ENCODE data around the gene HTRA3.

The HTRA3 gene

DNA sequence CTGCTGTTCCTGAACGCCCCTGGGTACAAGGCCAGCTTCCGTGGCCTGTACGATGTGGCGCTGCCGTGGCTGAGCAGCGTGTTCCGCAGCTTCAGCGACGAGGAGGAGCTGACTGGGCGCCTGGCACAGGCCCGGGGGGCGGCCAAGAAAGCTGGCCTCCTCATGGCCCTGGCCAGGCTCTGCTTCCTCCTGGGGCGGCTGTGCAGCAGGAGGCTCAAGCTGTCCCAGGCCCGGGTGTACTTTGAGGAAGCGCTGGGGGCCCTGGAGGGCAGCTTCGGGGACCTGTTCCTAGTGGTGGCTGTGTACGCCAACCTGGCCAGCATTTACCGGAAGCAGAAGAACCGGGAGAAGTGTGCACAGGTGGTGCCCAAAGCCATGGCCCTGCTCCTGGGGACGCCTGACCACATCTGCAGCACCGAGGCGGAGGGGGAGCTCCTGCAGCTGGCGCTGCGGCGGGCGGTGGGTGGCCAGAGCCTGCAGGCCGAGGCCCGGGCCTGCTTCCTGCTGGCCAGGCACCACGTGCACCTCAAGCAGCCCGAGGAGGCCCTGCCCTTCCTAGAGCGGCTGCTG, 42.3 kb upstream of the HTRA3 start:
- no peaks in the 10 kb centered on the region for H3K27me3 ChIP-seq (replicated peaks; ENCODE audit: control insufficient read depth, insufficient read depth, low read length, poor library complexity, severe bottlenecking)
- no peaks in the 10 kb centered on the region for H3K9me3 ChIP-seq (ENCODE audit: control insufficient read depth, low read length)
- no peak for DNase-seq
- peaks cover 31% of the 10 kb centered on the region for H3K4me1 ChIP-seq (ENCODE audit: control insufficient read depth, insufficient read depth, low read length, poor library complexity, severe bottlenecking)
- peaks cover 36% of the 10 kb centered on the region for H3K36me3 ChIP-seq (ENCODE audit: control insufficient read depth, insufficient read depth, low read length)
- H3K4me3 ChIP-seq (ENCODE audit: insufficient read depth, low read depth, low read length, poor library complexity, severe bottlenecking): no peak overlapping the region
- H3K27ac ChIP-seq (ENCODE audit: insufficient read depth, low read length, poor library complexity, severe bottlenecking): no peak overlapping the region

DNA sequence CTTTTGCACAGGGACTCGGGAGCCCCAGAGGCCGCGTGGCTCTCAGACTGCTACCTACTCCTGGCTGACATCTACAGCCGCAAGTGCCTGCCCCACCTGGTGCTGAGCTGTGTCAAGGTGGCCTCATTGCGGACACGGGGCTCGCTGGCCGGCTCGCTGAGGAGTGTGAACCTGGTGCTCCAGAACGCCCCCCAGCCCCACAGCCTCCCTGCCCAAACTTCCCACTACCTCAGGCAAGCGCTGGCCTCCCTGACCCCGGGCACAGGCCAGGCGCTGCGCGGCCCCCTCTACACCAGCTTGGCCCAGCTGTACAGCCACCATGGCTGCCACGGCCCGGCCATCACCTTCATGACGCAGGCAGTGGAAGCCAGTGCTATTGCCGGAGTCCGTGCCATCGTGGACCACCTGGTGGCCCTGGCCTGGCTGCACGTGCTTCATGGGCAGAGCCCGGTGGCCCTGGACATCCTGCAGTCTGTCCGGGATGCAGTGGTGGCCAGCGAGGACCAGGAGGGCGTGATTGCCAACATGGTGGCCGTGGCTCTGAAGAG, 41.7 kb upstream of the HTRA3 start:
- peaks cover 31% of the 10 kb centered on the region for H3K4me1 ChIP-seq (ENCODE audit: control insufficient read depth, insufficient read depth, low read length, poor library complexity, severe bottlenecking)

DNA sequence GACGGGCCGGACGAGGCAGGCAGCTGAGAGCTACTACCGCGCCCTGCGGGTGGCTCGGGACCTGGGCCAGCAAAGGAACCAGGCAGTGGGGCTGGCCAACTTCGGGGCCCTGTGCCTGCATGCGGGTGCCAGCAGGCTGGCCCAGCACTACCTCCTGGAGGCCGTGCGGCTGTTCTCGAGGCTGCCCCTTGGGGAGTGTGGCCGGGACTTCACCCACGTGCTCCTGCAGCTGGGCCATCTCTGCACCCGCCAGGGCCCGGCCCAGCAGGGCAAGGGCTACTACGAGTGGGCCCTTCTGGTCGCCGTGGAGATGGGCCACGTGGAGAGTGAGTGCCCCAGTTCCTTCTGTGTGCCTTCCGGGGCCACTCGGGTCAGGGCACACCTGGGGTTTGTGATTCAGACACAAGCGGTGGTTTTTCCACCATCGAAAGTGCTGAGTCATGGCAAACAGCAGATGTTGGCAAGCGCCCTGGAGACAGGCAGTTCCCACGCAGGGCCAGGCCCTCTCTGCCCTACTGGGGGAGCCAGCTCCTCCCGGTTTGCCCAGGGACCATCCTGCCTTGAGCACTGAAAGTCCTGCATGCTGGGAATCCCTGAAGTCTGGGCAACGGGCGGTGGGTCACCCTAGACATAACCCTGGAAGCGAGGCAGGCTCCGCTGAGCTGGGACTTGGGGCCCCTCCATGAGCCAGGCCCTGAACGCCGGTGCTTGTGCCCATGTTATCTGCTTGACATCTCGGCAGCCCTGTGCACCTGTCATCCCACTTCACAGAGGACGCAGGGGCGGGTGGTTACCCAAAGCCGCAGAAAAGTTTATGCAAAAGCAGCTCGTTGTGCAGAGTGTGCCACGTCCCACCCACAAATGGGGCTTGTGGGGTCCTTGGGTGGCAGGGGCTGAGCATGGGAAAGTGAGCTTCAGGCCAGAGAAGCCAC, 41.0 kb upstream of the HTRA3 start:
- DNase-seq: peak; percentile 45 to 67 (median 59)
- H3K27ac ChIP-seq (ENCODE audit: insufficient read depth, low read length, poor library complexity, severe bottlenecking): peak overlapping the region; percentile 70
- H3K27me3 ChIP-seq (replicated peaks; ENCODE audit: control insufficient read depth, insufficient read depth, low read length, poor library complexity, severe bottlenecking): no peaks in the 10 kb centered on the region
- peak overlapping the region; percentile 5 for H3K4me3 ChIP-seq (ENCODE audit: insufficient read depth, low read depth, low read length, poor library complexity, severe bottlenecking)
- peaks cover 39% of the 10 kb centered on the region for H3K36me3 ChIP-seq (ENCODE audit: control insufficient read depth, insufficient read depth, low read length)
- H3K4me1 ChIP-seq (ENCODE audit: control insufficient read depth, insufficient read depth, low read length, poor library complexity, severe bottlenecking): peaks cover 31% of the 10 kb centered on the region
- H3K9me3 ChIP-seq (ENCODE audit: control insufficient read depth, low read length): no peaks in the 10 kb centered on the region

More for the DNA sequence above, 41.7 kb upstream of the HTRA3 start:
- Histone ChIP-seq H3K4me3 (ENCODE audit: insufficient read depth, low read depth, low read length, poor library complexity, severe bottlenecking) (no peak overlapping the region), H3K27ac (ENCODE audit: insufficient read depth, low read length, poor library complexity, severe bottlenecking) (peak overlapping the region; percentile 70), H3K9me3 (ENCODE audit: control insufficient read depth, low read length) (no peaks in the 10 kb centered on the region), H3K27me3 (replicated peaks; ENCODE audit: control insufficient read depth, insufficient read depth, low read length, poor library complexity, severe bottlenecking) (no peaks in the 10 kb centered on the region), H3K36me3 (ENCODE audit: control insufficient read depth, insufficient read depth, low read length) (peaks cover 40% of the 10 kb centered on the region)
- DNase-seq: no peak

DNA sequence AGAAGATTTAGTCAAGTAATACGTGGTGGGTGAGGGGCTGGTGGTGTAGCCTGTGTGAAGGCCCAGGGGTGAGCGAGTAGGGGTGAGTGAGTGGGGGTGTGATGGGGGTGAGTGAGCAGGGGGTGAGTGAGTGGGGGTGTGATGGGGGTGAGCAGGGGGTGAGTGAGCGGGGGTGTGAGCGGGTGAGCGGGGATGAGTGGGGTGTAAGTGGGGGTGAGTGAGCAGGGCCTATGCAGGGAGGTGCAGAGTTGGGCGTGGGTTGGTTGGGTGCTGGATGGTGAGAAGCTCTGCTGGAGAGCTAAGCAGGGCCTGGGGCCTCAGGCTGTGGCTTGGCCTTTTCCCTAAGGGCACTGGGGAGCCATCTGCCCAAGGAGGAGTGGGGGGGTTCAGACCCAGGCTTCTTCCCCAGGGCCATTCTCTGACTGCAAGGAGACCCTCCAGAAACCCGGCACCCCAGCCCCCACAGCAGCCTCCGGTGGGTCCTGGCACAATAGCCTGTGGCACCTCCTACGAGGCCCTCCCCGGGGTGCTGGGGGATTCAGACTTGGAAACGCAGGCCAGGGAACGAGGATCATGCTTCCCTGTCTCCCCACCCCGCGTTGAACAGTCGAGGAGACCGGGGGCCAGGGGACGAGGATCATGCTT, 40.1 kb upstream of the HTRA3 start:
- H3K4me1 ChIP-seq (ENCODE audit: control insufficient read depth, insufficient read depth, low read length, poor library complexity, severe bottlenecking): peaks cover 31% of the 10 kb centered on the region
- H3K36me3 ChIP-seq (ENCODE audit: control insufficient read depth, insufficient read depth, low read length): peaks cover 40% of the 10 kb centered on the region
- H3K27ac ChIP-seq (ENCODE audit: insufficient read depth, low read length, poor library complexity, severe bottlenecking): peak overlapping the region; percentile 70

DNA sequence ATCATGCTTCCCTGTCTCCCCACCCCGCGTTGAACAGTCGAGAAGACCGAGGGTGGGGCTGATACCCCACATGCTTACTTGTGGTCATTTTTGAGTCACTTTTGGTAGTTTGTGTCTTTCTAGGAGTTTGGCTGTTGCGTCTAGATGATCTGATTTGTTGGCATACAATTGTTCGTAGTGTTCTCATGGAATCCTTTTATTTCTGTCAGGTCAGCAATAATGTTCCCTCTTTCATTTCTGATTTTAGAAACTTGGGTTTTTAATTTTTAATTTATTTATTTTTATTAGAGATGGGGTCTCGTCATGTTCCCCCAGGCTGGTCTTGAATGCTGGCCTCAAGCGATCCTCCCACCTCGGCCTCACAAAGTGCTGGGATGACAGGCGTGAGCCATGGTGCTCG, 39.5 kb upstream of the HTRA3 start:
- H3K4me3 ChIP-seq (ENCODE audit: insufficient read depth, low read depth, low read length, poor library complexity, severe bottlenecking): no peak overlapping the region
- H3K27ac ChIP-seq (ENCODE audit: insufficient read depth, low read length, poor library complexity, severe bottlenecking): no peak overlapping the region
- DNase-seq: no peak
- no peaks in the 10 kb centered on the region for H3K27me3 ChIP-seq (replicated peaks; ENCODE audit: control insufficient read depth, insufficient read depth, low read length, poor library complexity, severe bottlenecking)
- H3K36me3 ChIP-seq (ENCODE audit: control insufficient read depth, insufficient read depth, low read length): peaks cover 41% of the 10 kb centered on the region
- H3K4me1 ChIP-seq (ENCODE audit: control insufficient read depth, insufficient read depth, low read length, poor library complexity, severe bottlenecking): peaks cover 31% of the 10 kb centered on the region
- no peaks in the 10 kb centered on the region for H3K9me3 ChIP-seq (ENCODE audit: control insufficient read depth, low read length)

More for the DNA sequence above, 40.1 kb upstream of the HTRA3 start:
- no peak for DNase-seq
- Histone ChIP-seq H3K9me3 (ENCODE audit: control insufficient read depth, low read length) (no peaks in the 10 kb centered on the region), H3K27me3 (replicated peaks; ENCODE audit: control insufficient read depth, insufficient read depth, low read length, poor library complexity, severe bottlenecking) (no peaks in the 10 kb centered on the region), H3K4me3 (ENCODE audit: insufficient read depth, low read depth, low read length, poor library complexity, severe bottlenecking) (no peak overlapping the region)

DNA sequence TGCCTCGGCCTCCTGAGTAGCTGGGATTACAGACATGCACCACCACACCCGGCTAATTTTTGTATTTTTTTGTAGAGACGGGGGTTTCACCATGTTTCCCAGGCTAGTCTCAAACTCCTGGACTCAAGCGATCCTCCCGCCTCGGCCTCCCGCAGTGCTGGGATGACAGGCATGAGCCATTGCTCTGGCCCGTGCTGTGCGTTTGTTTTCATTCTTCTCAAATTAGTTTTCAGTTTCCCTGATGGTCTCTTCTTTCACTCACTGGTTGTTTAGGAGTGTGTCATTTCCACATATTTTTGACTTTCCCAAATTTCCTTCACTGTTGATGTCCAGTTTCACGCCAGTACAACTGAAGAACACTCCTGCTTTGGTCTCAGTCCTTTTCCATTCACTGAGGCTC, 38.7 kb upstream of the HTRA3 start:
- no peak overlapping the region for H3K27ac ChIP-seq (ENCODE audit: insufficient read depth, low read length, poor library complexity, severe bottlenecking)
- H3K9me3 ChIP-seq (ENCODE audit: control insufficient read depth, low read length): no peaks in the 10 kb centered on the region
- H3K27me3 ChIP-seq (replicated peaks; ENCODE audit: control insufficient read depth, insufficient read depth, low read length, poor library complexity, severe bottlenecking): no peaks in the 10 kb centered on the region
- no peak overlapping the region for H3K4me3 ChIP-seq (ENCODE audit: insufficient read depth, low read depth, low read length, poor library complexity, severe bottlenecking)
- H3K4me1 ChIP-seq (ENCODE audit: control insufficient read depth, insufficient read depth, low read length, poor library complexity, severe bottlenecking): peaks cover 31% of the 10 kb centered on the region
- no peak for DNase-seq
- H3K36me3 ChIP-seq (ENCODE audit: control insufficient read depth, insufficient read depth, low read length): peaks cover 38% of the 10 kb centered on the region

DNA sequence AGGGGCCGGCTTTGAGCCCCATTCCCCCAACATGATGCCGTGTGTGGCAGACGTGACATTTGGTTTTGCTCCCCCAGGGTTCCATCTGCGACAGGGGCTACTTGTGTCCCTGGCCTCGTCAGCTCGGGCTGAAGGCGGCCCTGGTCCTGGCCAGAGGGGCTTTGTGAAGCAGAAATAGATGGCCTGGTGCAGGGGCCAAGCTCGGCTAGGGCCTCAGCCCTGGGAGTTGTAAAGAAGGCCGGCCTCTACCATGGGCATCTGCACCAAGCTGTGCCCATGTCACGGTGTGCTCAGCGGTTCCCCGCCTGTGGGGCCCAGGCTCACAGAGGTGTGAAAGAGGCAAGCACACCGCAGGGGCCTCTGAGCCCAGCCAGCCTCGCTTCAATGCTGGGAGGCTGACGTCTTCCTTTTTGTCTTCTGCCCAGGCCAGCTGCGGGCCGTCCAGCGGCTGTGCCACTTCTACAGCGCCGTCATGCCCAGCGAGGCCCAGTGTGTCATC, 38.0 kb upstream of the HTRA3 start:
- Histone ChIP-seq H3K4me1 (ENCODE audit: control insufficient read depth, insufficient read depth, low read length, poor library complexity, severe bottlenecking) (peaks cover 31% of the 10 kb centered on the region), H3K36me3 (ENCODE audit: control insufficient read depth, insufficient read depth, low read length) (peaks cover 43% of the 10 kb centered on the region), H3K9me3 (ENCODE audit: control insufficient read depth, low read length) (no peaks in the 10 kb centered on the region), H3K27me3 (replicated peaks; ENCODE audit: control insufficient read depth, insufficient read depth, low read length, poor library complexity, severe bottlenecking) (no peaks in the 10 kb centered on the region), H3K27ac (ENCODE audit: insufficient read depth, low read length, poor library complexity, severe bottlenecking) (no peak overlapping the region), H3K4me3 (ENCODE audit: insufficient read depth, low read depth, low read length, poor library complexity, severe bottlenecking) (no peak overlapping the region)
- DNase-seq: no peak

DNA sequence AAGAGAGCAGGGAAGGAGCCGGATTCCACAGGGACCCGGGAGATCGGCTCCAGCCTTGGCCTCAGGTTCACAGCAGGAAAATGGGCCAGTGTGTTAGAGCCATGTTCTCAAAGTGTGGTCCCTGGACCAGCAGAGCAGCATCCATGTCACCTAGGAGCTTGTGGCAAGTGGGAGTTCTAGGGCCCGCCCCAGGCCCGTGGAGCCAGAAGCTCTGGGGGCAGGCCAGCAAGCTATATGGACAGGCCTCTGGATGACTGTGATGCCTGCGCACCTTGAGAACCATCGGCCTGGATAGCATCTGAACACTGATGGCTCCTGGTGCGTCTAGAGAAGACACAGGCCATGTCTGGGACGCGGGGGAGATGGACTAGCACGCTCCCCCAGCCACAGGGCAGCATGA, 36.8 kb upstream of the HTRA3 start:
- no peak for DNase-seq
- H3K4me3 ChIP-seq (ENCODE audit: insufficient read depth, low read depth, low read length, poor library complexity, severe bottlenecking): no peak overlapping the region
- H3K27ac ChIP-seq (ENCODE audit: insufficient read depth, low read length, poor library complexity, severe bottlenecking): no peak overlapping the region
- H3K27me3 ChIP-seq (replicated peaks; ENCODE audit: control insufficient read depth, insufficient read depth, low read length, poor library complexity, severe bottlenecking): no peaks in the 10 kb centered on the region
- no peaks in the 10 kb centered on the region for H3K9me3 ChIP-seq (ENCODE audit: control insufficient read depth, low read length)
- peaks cover 44% of the 10 kb centered on the region for H3K36me3 ChIP-seq (ENCODE audit: control insufficient read depth, insufficient read depth, low read length)
- peaks cover 20% of the 10 kb centered on the region for H3K4me1 ChIP-seq (ENCODE audit: control insufficient read depth, insufficient read depth, low read length, poor library complexity, severe bottlenecking)

DNA sequence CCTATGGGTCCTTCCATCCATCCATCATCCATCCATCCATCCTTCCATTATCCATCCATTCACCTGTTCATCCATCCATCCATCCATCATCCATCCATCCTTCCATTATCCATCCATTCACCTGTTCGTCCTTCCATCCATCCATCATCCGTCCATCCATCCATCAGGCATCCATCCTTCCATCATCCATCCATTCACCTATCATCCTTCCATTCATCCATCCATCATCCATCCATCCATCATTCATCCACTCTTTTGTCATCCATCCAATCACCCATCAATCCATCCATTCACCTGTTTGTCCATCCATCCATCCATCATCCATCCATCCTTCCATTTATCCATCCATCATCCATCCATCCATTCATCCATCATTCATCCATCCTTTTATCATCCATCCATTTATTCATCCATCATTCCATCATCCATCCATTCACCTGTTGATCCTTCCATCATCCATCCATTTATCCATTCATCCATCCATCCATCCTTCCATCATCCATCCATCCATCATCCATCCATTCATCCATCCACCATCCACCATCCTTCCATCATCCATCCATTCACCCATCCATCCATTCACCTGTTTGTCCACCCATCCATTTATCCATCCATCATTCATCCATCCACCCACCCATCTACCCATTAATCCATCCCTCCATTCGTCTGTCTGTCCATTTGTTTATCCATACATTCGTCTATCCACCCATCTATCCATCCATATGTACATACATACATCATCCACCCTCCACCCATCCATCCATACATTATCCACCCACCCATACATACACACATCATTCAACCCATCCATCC, 35.7 kb upstream of the HTRA3 start:
- H3K36me3 ChIP-seq (ENCODE audit: control insufficient read depth, insufficient read depth, low read length): peaks cover 46% of the 10 kb centered on the region
- H3K4me1 ChIP-seq (ENCODE audit: control insufficient read depth, insufficient read depth, low read length, poor library complexity, severe bottlenecking): peaks cover 8% of the 10 kb centered on the region
- no peak overlapping the region for H3K4me3 ChIP-seq (ENCODE audit: insufficient read depth, low read depth, low read length, poor library complexity, severe bottlenecking)
- no peaks in the 10 kb centered on the region for H3K9me3 ChIP-seq (ENCODE audit: control insufficient read depth, low read length)
- DNase-seq: no peak
- H3K27me3 ChIP-seq (replicated peaks; ENCODE audit: control insufficient read depth, insufficient read depth, low read length, poor library complexity, severe bottlenecking): no peaks in the 10 kb centered on the region
- H3K27ac ChIP-seq (ENCODE audit: insufficient read depth, low read length, poor library complexity, severe bottlenecking): no peak overlapping the region
